HG03045 (cell line): ENCODE results near the gene ARAF.
A peak's percentile ranks its signal among the peaks of the same experiment; 100 is the strongest.

Source experiments
- ATAC-seq: cut with Tn5 transposase; IDR thresholded peaks from one replicate; pipeline ENCODE4 v1.9.1; 2021; ENCODE audit warnings: mild to moderate bottlenecking, moderate library complexity; ENCODE audit not compliant: unreplicated experiment

Gene ARAF

GRCh38 chrX:47563801-47564315, 2.9 kb downstream of the ARAF start:
- ATAC-seq = no peak

- ATAC-seq = no peak
These were observed 3.6 kb downstream of the ARAF start for GRCh38 chrX:47564438-47565085.

GRCh38 chrX:47566841-47567240, 5.8 kb downstream of the ARAF start:
- ATAC-seq = no peak

- ATAC-seq = no peak
These were observed 7.8 kb downstream of the ARAF start for GRCh38 chrX:47568656-47569295.

GRCh38 chrX:47570794-47571193, 9.8 kb downstream of the ARAF start:
- ATAC-seq = no peak

GRCh38 chrX:47571215-47571614, 10.2 kb downstream of the ARAF start:
- no peak for ATAC-seq

- no peak for ATAC-seq
These were observed 10.9 kb downstream of the ARAF start for GRCh38 chrX:47571896-47572295.

GRCh38 chrX:47572773-47573340, 11.9 kb downstream of the ARAF start:
- ATAC-seq = no peak

GRCh38 chrX:47573341-47574075, 12.5 kb downstream of the ARAF start:
- ATAC-seq = no peak

GRCh38 chrX:47574076-47574546, 13.1 kb downstream of the ARAF start:
- no peak for ATAC-seq

- no peak for ATAC-seq
These were observed 13.7 kb downstream of the ARAF start for GRCh38 chrX:47574547-47575301.

- ATAC-seq = no peak
These were observed 15.3 kb downstream of the ARAF start for GRCh38 chrX:47576021-47576898.

GRCh38 chrX:47577424-47577823, 16.4 kb downstream of the ARAF start:
- no peak for ATAC-seq

GRCh38 chrX:47577901-47578300, 16.9 kb downstream of the ARAF start:
- no peak for ATAC-seq

GRCh38 chrX:47578692-47579091, 17.7 kb downstream of the ARAF start:
- no peak for ATAC-seq

- no peak for ATAC-seq
These were observed 18.5 kb downstream of the ARAF start for GRCh38 chrX:47579537-47579936.

- ATAC-seq = peak; percentile 82
These were observed 21.0 kb downstream of the ARAF start, which contains the start of gene TIMP1 for GRCh38 chrX:47581731-47582647. TSS of gene TIMP1 (plus strand) at chrX:47582436. CDS start at chrX:47583416, 980 bp downstream.

- no peak for ATAC-seq
These were observed 22.3 kb downstream of the ARAF start for GRCh38 chrX:47583240-47583861.
